Stomach (tissue), 9 donors: Measurements from ENCODE around the gene IL16. TPM values are rescaled to one million over a fixed set of nuclear protein-coding genes. Genes with fewer than 3 reads are reported as not detected.

Experiments used
- DNase-seq, 2 donors: peaks; one replicate each; pipeline versions ENCODE4 v3.0.0 to v3.0.0-alpha.2; 2013 to 2019
- H3K27ac ChIP-seq, 5 donors: fragments of 200-600 bp in 4 of 5; sonication (generic) in 4 of 5; one replicate each; pipeline ENCODE4 v1.5.1; 2013 to 2019; ENCODE audit warnings: mild to moderate bottlenecking in 1 of 5, moderate library complexity in 1 of 5
- H3K27me3 ChIP-seq, 3 donors: fragments of 200-600 bp; sonication (generic); one replicate each; pipeline ENCODE4 v1.5.1; 2017 to 2019; ENCODE audit warnings: mixed run types in 1 of 3
- H3K36me3 ChIP-seq, 4 donors: fragments of 200-600 bp; sonication (generic); 1 replicate in 3 of 4; 2 replicates in 1 of 4; pipeline ENCODE4 v1.5.1; 2016 to 2019
- H3K4me1 ChIP-seq, 4 donors: fragments of 200-600 bp; sonication (generic); one replicate each; pipeline ENCODE4 v1.5.1; 2016 to 2019
- H3K4me3 ChIP-seq, 4 donors: fragments of 200-600 bp; sonication (generic) in 3 of 4; one replicate each; pipeline ENCODE4 v1.5.1; 2016 to 2019; ENCODE audit warnings: mild to moderate bottlenecking in 1 of 4
- H3K9me3 ChIP-seq, 4 donors: fragments of 200-600 bp; sonication (generic); one replicate each; pipeline ENCODE4 v1.5.1; 2016 to 2019
- EP300 ChIP-seq: sonication (generic); formaldehyde crosslinking; IDR thresholded peaks from one replicate; pipeline ENCODE4 v1.6.1; 2017; ENCODE audit warnings: antibody characterized with exemption
- POLR2A ChIP-seq, 4 donors: fragments of 450-650 bp; IDR thresholded peaks; one replicate each; pipeline ENCODE4 v1.6.1; 2016; ENCODE audit warnings: antibody characterized with exemption in 4 of 4, control low read depth in 2 of 4, mild to moderate bottlenecking in 1 of 4, moderate library complexity in 1 of 4
- POLR2AphosphoS5 ChIP-seq, 3 donors: sonication (generic); formaldehyde crosslinking; IDR thresholded peaks; one replicate each; pipeline ENCODE4 v1.6.1; 2016; ENCODE audit warnings: antibody characterized with exemption in 3 of 3
- WGBS, 5 donors: extraction: QIAGEN DNeasy Blood & Tissue Kit in 3 of 5; methylation state at CpG; one replicate each; pipeline versions ENCODE4 v1.1.5 to v1.1.7; 2013 to 2018; 5-methylcytosine and 5-hydroxymethylcytosine counted together
- intact Hi-C: fragments of 100-400 bp; cut with DNase I; formaldehyde crosslinking; loops from one replicate; pipeline ENCODE4 v1.15.1; 2023; ENCODE audit warnings: low total_unique reads
- polyA plus RNA-seq, 3 donors: library from polyadenylated mRNA; stranded (reverse); fragments of 200-250 nt; gene quantifications; one replicate each; pipeline ENCODE4 v1.2.3, GENCODE V29; 2013
- total RNA-seq, 5 donors: library from RNA; depleted of rRNA; stranded (reverse); fragments of >200 nt; gene quantifications; one replicate each; pipeline versions ENCODE4 v1.1.0 to v1.2.3, GENCODE V29; 2014 to 2016
- TF ChIP-seq, protein P1 (sequence below), 7 experiments: fragments of 450-650 bp in 4 of 7; fragments of 200-600 bp in 3 of 7; sonication (generic) in 3 of 7; IDR thresholded peaks; one replicate each; pipeline ENCODE4 v1.5.1; 2016 to 2019; ENCODE audit warnings: antibody characterized with exemption in 7 of 7, control low read depth in 2 of 7, mild to moderate bottlenecking in 1 of 7
- donor health status: healthy with polysubstance abuse.
- donor health status: Bipolar disorder and iron deficiency.
- donor health status: healthy.

Gene IL16
- total and polyA plus RNA-seq, 8 donors, result 4.9 to 21.0 (median 8.7) TPM

DNA sequence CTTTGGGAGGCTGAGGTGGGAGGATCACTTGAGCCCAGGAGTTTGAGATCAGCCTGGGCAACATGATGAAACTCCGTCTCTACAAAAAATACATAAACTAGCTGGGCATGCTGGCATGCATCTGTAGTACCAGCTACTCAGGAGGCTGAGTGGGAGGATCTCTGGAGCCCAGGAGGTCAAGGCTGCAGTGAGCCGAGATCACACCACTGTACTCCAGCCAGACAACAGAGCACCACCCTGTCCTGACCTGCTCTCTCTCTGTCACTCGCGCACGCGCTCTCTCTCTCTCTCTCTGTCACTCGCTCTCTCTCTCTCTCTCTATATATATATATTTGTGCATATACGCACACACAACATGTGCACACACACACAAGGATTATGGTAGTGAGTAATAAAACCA, 61.8 kb downstream of the IL16 start:
- Histone ChIP-seq H3K4me1 (no peaks in the 10 kb centered on the region), H3K9me3 (no peaks in the 10 kb centered on the region), H3K4me3 (no peak overlapping the region), H3K36me3 (no peaks in the 10 kb centered on the region), H3K27ac (no peak overlapping the region), H3K27me3 (peaks cover 0 to 1% (median 0%) of the 10 kb centered on the region in 3 donors)
- TF ChIP-seq EP300 (no peak), POLR2AphosphoS5 (IDR thresholded peaks at IDR 0.05) (no peak), POLR2A (IDR thresholded peaks at IDR 0.05) (no peak)
- TF ChIP-seq, protein P1, sequence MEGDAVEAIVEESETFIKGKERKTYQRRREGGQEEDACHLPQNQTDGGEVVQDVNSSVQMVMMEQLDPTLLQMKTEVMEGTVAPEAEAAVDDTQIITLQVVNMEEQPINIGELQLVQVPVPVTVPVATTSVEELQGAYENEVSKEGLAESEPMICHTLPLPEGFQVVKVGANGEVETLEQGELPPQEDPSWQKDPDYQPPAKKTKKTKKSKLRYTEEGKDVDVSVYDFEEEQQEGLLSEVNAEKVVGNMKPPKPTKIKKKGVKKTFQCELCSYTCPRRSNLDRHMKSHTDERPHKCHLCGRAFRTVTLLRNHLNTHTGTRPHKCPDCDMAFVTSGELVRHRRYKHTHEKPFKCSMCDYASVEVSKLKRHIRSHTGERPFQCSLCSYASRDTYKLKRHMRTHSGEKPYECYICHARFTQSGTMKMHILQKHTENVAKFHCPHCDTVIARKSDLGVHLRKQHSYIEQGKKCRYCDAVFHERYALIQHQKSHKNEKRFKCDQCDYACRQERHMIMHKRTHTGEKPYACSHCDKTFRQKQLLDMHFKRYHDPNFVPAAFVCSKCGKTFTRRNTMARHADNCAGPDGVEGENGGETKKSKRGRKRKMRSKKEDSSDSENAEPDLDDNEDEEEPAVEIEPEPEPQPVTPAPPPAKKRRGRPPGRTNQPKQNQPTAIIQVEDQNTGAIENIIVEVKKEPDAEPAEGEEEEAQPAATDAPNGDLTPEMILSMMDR (IDR thresholded peaks at IDR 0.05), result no peak
- intact Hi-C loops, result no loop called here
- 83 to 87% (median 84%) methylated on average over 8 of the region's 8 CpGs for WGBS, 5 donors
- DNase-seq, result no peak

DNA sequence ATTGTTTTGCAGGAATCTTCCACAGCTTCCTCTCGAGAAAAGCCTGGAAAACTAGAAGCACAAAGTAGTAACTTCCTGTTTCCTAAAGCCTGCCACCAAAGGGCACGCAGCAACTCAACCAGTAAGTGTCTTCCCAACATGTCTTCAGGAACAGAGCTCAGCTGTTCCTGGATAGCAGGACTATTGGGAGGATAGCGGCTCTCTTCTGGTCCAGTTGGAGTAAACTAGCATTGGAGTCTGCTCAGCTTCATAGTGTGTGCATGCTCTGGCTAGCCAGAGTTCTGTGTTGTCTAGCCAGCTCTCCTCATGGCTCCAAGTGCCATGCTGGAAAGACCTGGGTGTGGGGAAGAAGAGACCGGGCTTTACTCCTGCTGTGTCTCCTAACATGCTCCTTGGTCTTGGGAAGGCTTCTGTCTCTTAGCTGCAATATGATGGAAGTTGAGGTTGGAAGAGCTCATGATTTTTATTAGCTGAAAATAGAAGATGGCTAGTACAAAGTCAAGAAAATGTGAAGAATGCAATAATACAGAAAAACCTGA, 63.1 kb downstream of the IL16 start:
- no peak overlapping the region for H3K4me3 ChIP-seq
- H3K36me3 ChIP-seq, result no peaks in the 10 kb centered on the region
- intact Hi-C loops, result loop anchor here (10.0 kb wide), 1 partner anchor 105 kb away; no protein-coding TSS in a partner anchor
- DNase-seq, result no peak
- H3K9me3 ChIP-seq, result no peaks in the 10 kb centered on the region
- H3K27ac ChIP-seq, result no peak overlapping the region
- peaks cover 0 to 4% (median 0%) of the 10 kb centered on the region in 3 donors for H3K27me3 ChIP-seq
- TF ChIP-seq POLR2A (IDR thresholded peaks at IDR 0.05) (no peak), EP300 (no peak), POLR2AphosphoS5 (IDR thresholded peaks at IDR 0.05) (no peak)
- TF ChIP-seq, protein P1 (IDR thresholded peaks at IDR 0.05), result no peak
- H3K4me1 ChIP-seq, result no peaks in the 10 kb centered on the region
- WGBS, 5 donors, result 73 to 92% (median 81%) methylated on average over 4 of the region's 4 CpGs

DNA sequence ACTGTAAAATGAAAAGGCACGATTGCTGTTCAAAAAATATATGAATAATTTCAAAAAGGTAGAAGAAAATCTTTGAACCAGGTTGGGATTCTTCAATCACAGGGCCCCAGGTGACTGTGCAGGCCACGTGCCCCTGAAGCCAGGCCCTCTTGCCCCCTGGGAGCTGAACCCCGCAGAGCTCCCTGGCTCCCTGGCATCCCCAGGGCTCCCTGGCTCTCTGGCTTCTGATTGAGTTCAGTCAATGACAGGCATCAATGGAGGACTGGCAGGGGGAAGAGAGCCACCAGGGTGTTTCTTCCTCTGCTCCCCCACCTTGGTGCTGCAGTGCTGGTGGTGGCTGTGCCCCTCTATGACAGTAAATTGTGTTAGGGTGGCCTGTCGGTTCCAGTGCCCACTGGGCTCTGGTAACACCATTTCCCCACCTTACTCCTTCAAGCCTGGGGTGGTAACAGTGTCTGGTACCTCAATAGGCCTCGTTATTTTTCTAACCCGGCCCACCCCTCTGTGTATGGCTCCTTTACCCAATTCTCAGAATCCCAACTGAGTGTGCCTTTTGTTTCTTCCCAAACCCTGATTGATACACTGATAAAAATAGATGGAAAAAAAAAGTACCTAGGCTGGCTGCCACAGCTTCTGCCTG, 64.6 kb downstream of the IL16 start:
- TF ChIP-seq, protein P1 (IDR thresholded peaks at IDR 0.05), result no peak
- TF ChIP-seq POLR2AphosphoS5 (IDR thresholded peaks at IDR 0.05), result no peak
- TF ChIP-seq POLR2A (IDR thresholded peaks at IDR 0.05), result no peak
- TF ChIP-seq EP300, result no peak
- intact Hi-C loops, result loop anchor here (10.0 kb wide), 1 partner anchor 106 kb away; no protein-coding TSS in a partner anchor
- 75 to 88% (median 81%) methylated on average over 6 of the region's 6 CpGs for WGBS, 5 donors

DNA sequence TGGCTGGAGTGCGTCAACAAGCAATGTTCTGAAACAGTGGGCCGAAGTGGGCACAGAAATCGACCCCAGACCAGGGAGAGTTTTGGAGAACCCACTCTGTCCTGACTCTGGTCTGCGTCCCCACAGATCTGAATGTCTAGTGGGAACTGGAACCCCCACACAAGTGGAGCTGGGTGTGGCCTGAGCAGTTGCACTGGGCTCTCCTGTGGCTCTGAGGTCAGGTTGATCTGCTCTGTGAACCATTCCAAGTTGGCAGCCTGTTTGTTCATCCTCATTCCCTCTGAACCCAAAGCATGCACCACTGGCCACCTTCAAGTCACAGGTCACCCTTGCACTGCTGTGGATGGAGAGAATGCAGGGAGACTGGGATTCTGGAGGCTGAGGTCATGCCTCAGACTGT, 66.8 kb downstream of the IL16 start:
- intact Hi-C loops, result loop anchor here (10.0 kb wide), 1 partner anchor 109 kb away; no protein-coding TSS in a partner anchor
- no peaks in the 10 kb centered on the region for H3K9me3 ChIP-seq
- no peaks in the 10 kb centered on the region for H3K36me3 ChIP-seq
- 87 to 96% (median 91%) methylated on average over 4 of the region's 4 CpGs for WGBS, 5 donors
- DNase-seq, result no peak
- peaks cover 0 to 4% (median 0%) of the 10 kb centered on the region in 3 donors for H3K27me3 ChIP-seq
- H3K4me1 ChIP-seq, result peaks cover 9 to 16% (median 13%) of the 10 kb centered on the region in 4 donors
- no peak overlapping the region for H3K27ac ChIP-seq
- H3K4me3 ChIP-seq, result no peak overlapping the region
- TF ChIP-seq EP300, result no peak
- TF ChIP-seq POLR2AphosphoS5 (IDR thresholded peaks at IDR 0.05), result no peak
- TF ChIP-seq, protein P1 (IDR thresholded peaks at IDR 0.05), result no peak
- no peak for TF ChIP-seq POLR2A (IDR thresholded peaks at IDR 0.05)

More for the DNA sequence above, 64.6 kb downstream of the IL16 start:
- Histone ChIP-seq H3K4me3 (no peak overlapping the region), H3K4me1 (peaks cover 8 to 12% (median 10%) of the 10 kb centered on the region in 4 donors), H3K36me3 (no peaks in the 10 kb centered on the region), H3K9me3 (no peaks in the 10 kb centered on the region), H3K27me3 (peaks cover 0 to 4% (median 0%) of the 10 kb centered on the region in 3 donors), H3K27ac (no peak overlapping the region)
- DNase-seq, result no peak
